Hypothalamus (tissue), 51 donors: ENCODE measurements around the gene GRB10.

Experiments
- DNase-seq, 51 donors: peaks; one replicate each; lab custom pipeline; 2025; lab: John Stamatoyannopoulos, UW

The GRB10 gene

DNA sequence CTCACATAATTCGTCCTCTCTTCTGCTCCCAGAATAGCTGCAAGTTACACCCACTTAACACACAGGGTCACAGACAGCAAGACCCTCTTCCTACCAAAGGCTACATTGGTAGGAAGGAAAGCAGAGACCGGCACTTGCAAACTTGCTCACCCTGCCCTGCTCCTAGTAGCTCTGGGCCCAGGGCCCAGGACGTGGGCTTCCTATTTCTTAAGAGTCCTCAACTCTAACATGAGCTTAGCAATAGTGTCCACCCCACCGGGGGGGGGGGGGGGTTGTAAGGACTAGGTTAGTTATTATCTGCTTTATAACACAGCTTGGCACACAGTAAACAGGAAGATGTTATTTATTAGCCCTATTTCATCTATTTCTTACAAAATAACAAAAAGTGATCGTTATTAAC is 106.6 kb downstream of the GRB10 start:
- peak in 1 of 51 donors; percentile 46 for DNase-seq

DNA sequence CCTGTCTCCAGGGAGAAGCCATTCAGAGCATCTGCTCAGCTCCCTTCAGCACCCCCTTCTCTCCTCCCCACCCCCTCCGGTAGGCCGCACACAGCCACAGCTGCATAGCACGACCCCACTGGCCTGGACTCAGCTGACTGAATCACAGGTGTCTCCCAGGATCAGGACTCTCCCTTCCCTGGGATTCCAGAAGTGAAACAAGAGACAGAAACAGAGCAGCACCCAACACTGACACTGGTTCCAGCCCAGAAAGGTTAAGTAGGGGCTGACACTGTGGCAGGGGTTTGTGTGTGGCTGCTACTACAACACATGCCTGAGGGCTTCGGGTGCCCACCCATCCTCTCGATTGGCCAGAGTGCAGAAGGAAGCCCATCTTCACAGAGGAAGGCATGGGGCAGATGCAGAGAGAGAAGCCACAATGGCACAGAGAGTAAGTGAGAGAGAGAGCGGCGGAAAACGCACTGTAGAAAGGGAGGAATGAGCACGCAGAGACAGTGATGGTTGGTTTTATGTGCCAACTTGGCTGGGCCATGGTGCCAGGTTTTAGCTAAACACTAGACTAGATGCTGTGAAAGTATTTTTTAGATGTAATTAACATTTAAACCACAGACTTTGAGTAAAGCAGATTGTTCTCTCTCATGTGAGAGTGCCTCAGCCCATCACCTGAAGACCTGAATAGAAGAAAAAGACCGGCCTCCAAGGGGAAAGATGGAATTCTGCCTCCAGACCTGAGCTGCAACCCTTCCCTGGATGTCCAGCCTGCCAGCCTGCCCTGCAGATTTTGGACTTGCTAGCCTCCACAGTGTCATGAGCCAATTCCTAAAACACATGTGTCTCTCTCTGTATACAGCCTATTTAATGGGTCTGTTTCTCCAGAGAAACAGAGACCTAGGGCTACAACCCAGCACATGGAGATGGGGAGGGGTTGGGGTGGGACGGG is 107.5 kb downstream of the GRB10 start:
- DNase-seq: no peak

GRCh38 chr7:50674299-50674698 is 108.4 kb downstream of the GRB10 start:
- no peak for DNase-seq

- DNase-seq: no peak
Measured at GRCh38 chr7:50673096-50673495, 109.6 kb downstream of the GRB10 start.

GRCh38 chr7:50672045-50672444 is 110.7 kb downstream of the GRB10 start:
- no peak for DNase-seq

- DNase-seq: no peak
Measured at GRCh38 chr7:50671386-50671785, 111.3 kb downstream of the GRB10 start.

- no peak for DNase-seq
Measured at GRCh38 chr7:50669890-50670289, 112.8 kb downstream of the GRB10 start.

GRCh38 chr7:50667789-50668226 is 114.9 kb downstream of the GRB10 start:
- no peak for DNase-seq

DNA sequence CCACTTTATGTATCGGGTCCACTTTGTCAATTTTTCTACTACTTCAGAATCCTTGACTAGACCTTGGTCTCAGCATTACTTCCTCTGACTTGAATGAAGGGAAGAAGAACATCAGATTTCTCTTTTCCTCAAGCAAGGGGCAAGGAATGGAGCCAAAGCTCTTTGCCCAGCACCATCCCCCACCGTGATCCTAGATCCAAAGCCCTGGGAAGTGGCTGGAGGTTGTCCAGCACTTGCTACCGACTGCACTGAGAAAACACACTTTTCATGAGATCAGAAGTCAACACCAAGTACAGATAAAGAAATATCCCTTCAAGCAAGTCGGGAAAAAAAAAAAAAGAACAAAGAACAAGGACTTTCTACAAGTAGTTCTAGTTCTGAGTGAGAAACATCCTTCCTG is 115.4 kb downstream of the GRB10 start:
- no peak for DNase-seq

GRCh38 chr7:50666124-50666496 is 116.6 kb downstream of the GRB10 start:
- DNase-seq: no peak

GRCh38 chr7:50665403-50666123 is 117.1 kb downstream of the GRB10 start:
- no peak for DNase-seq

GRCh38 chr7:50664937-50665336 is 117.8 kb downstream of the GRB10 start:
- DNase-seq: no peak

DNA sequence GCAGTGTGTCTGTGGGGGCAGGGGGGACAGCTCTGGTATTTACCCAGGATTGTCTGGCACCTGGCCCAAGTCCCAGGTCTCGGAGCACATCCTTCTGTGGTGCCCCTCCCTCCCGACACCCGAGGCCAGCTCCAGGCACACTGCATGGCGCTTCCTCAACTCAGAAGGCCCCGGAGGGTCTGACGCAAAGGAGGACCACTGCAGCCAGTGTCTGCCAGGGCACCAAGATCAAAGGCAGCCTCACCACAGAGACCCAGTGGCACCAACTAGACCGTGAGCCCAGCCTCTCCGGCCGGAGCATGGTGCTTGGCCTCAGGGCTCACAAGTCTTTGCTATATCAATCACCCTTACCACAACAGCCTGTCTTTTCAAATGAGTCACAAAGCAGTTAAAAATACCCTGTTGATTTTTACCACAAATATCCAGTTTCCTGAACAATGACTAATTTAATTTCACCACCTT is 118.2 kb downstream of the GRB10 start:
- DNase-seq: no peak

GRCh38 chr7:50663396-50664102 is 119.1 kb downstream of the GRB10 start:
- DNase-seq: peak in 4 of 51 donors; percentile 33 to 46 (median 40)

DNA sequence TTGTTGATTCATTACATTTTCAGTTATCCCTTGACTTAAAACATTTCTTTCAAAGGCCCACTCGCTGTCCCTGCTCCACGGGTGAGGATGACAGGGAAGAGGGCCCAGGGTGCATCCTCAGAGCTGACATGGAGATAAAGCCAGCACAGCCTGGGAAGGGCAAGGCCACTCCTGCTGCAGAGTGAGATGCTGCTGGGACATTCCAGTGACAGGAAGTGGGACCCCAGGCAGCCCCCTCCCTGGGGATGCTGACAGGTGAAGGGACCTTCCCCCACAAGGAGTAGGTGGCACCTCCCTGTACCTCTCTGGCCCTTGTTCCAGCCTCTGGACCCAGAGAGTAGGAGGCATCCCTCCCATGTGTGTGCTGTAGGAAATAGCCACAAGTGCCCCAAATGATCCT is 119.7 kb downstream of the GRB10 start:
- DNase-seq: no peak

DNA sequence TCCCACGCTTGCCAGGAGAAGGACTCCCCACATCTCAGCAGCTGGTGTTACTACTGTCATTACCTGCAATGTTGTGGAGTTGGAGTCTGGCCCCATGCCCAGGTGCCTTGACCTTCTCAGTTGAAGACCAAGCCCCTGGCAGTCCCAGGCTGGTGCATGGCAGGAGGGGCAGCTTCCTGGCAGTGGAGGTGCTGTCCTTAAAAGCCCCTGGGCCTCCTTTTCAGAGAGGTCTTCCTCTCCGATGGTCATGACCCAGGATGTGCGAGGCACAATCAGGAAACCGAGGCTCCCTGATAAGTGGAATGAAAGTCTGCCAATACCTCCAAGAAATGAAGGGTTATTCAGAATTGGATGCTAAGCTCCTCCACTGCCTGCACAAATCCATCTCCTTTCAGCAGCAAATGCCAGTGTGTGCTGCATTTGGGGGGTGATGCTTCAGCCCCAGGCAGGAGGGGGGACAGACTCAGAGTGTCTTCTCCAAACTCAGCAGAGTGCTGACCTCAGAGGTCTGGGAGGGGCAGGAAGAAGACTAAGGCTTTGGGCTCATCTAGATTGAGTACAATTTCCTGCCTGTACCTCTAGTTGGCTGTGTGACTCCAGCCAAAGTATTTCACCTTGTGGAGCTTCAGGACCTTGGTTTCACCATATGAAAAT is 120.5 kb downstream of the GRB10 start:
- no peak for DNase-seq

GRCh38 chr7:50661345-50662040 is 121.2 kb downstream of the GRB10 start:
- DNase-seq: no peak

- DNase-seq: no peak
Measured at GRCh38 chr7:50660830-50661175, 121.9 kb downstream of the GRB10 start.

GRCh38 chr7:50660040-50660829 is 122.5 kb downstream of the GRB10 start:
- peak in 14 of 51 donors; percentile 9 to 57 (median 36) for DNase-seq
